Bronchial epithelial cell (primary cell): ENCODE results near the gene UGT2B17. TPM values are rescaled to one million over a fixed set of nuclear protein-coding genes. Genes with fewer than 3 reads are reported as not detected.
"Not testable (repeated sequence)": the region's sequence is repeated elsewhere in the genome, so short reads cannot be mapped to it uniquely, and the experiment has no call there.

Experiments used
- DNase-seq: peaks from one replicate; pipeline ENCODE4 v3.0.0-alpha.2; 2010; ENCODE audit warnings: low read depth
- FAIRE-seq: peaks from 2 replicates; lab custom pipeline; 2011; peaks lifted over from hg19 to GRCh38; lab: Jason Lieb, UNC
- H3K27me3 ChIP-seq: 2 replicates; pipeline ENCODE4 v1.5.1; 2011; ENCODE audit warnings: low read length; ENCODE audit not compliant: control insufficient read depth, insufficient read depth
- H3K36me3 ChIP-seq: 2 replicates; pipeline ENCODE4 v1.5.1; 2011; ENCODE audit warnings: low read length; ENCODE audit not compliant: control insufficient read depth, insufficient read depth
- H3K4me3 ChIP-seq: 2 replicates; pipeline ENCODE4 v1.5.1; 2011; ENCODE audit warnings: mild to moderate bottlenecking, low read depth, low read length, control low read depth
- CTCF ChIP-seq: IDR thresholded peaks from 2 replicates; pipeline ENCODE4 v1.5.1; 2011; ENCODE audit warnings: mild to moderate bottlenecking, moderate library complexity, low read length, control low read depth, inconsistent platforms; ENCODE audit not compliant: insufficient read depth, severe bottlenecking
- total RNA-seq: library from RNA; depleted of rRNA; stranded (reverse); fragments of >200 nt; gene quantifications from 2 replicates; pipeline ENCODE4 v1.2.1, GENCODE V29; 2014

The UGT2B17 gene
- total RNA-seq, 1 donor from 2014 or later: not detected

- DNase-seq, FAIRE-seq, H3K36me3 ChIP-seq, H3K27me3 ChIP-seq, H3K4me3 ChIP-seq: not testable (repeated sequence)
These were observed 33.4 kb downstream of the UGT2B17 start for GRCh38 chr4:68542742-68543141.

GRCh38 chr4:68536375-68536774 lies 39.7 kb downstream of the UGT2B17 start:
- Histone ChIP-seq H3K36me3 (no peaks in the 10 kb centered on the region), H3K4me3 (no peak overlapping the region), H3K27me3 (no peaks in the 10 kb centered on the region)
- DNase-seq: no peak
- TF ChIP-seq CTCF: no peak
- no peak for FAIRE-seq

GRCh38 chr4:68535974-68536373 lies 40.1 kb downstream of the UGT2B17 start:
- no peaks in the 10 kb centered on the region for H3K36me3 ChIP-seq
- no peak for DNase-seq
- H3K4me3 ChIP-seq: no peak overlapping the region
- no peak for TF ChIP-seq CTCF
- H3K27me3 ChIP-seq: no peaks in the 10 kb centered on the region
- no peak for FAIRE-seq

- not testable (repeated sequence) for H3K27me3 ChIP-seq, FAIRE-seq
- peak; percentile 8 for DNase-seq
These were observed 53.9 kb downstream of the UGT2B17 start for GRCh38 chr4:68522232-68522631.

GRCh38 chr4:68520985-68521384 lies 55.1 kb downstream of the UGT2B17 start:
- no peak for TF ChIP-seq CTCF
- Histone ChIP-seq H3K36me3 (no peaks in the 10 kb centered on the region), H3K27me3 (no peaks in the 10 kb centered on the region), H3K4me3 (no peak overlapping the region)
- DNase-seq (no peak), FAIRE-seq (no peak)

More at GRCh38 chr4:68522232-68522631, 53.9 kb downstream of the UGT2B17 start:
- H3K36me3 ChIP-seq, H3K4me3 ChIP-seq: not testable (repeated sequence)

- no peak for FAIRE-seq
- H3K27me3 ChIP-seq: no peaks in the 10 kb centered on the region
- no peak for DNase-seq
- TF ChIP-seq CTCF: no peak
- no peaks in the 10 kb centered on the region for H3K36me3 ChIP-seq
- H3K4me3 ChIP-seq: no peak overlapping the region
These were observed 57.2 kb downstream of the UGT2B17 start for GRCh38 chr4:68518889-68519288.

- DNase-seq, H3K36me3 ChIP-seq, H3K27me3 ChIP-seq, FAIRE-seq, H3K4me3 ChIP-seq: not testable (repeated sequence)
These were observed 70.7 kb downstream of the UGT2B17 start for GRCh38 chr4:68505452-68505851.

- not testable (repeated sequence) for H3K4me3 ChIP-seq, DNase-seq, H3K27me3 ChIP-seq, H3K36me3 ChIP-seq, FAIRE-seq
These were observed 71.3 kb downstream of the UGT2B17 start for GRCh38 chr4:68504836-68505235.

GRCh38 chr4:68503462-68503861 lies 72.7 kb downstream of the UGT2B17 start:
- not testable (repeated sequence) for H3K27me3 ChIP-seq, H3K36me3 ChIP-seq, DNase-seq, FAIRE-seq, H3K4me3 ChIP-seq
